ENCODE data around the gene ITGB4.

Gene ITGB4

GRCh38 chr17:75712446-75712845 is 8.8 kb upstream of the ITGB4 start:
- Mint-ChIP-seq H3K4me1 (ENCODE audit: low read depth) (no peaks in the 10 kb centered on the region), H3K4me3 (no peak overlapping the region), H3K9me3 (ENCODE audit: low read depth) (no peaks in the 10 kb centered on the region)

DNA sequence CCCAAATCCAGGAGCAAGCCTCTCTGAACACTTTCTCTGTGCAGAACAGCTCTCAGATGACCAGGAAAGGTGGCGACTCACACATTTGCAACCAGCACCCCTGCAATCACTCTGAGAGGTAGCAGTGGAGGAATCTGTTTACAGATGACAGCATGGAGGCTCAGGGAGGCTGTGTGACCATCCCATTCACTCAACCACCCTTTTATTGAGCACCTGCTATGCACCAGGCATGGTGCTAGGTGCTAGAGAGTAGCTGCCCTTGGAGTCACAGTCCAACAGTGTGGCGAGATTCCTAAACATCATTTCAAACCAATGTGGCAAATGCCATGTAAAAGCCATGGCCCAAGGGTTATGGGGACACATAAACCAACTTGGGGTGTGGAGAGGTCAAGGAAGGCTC is 1.5 kb upstream of the ITGB4 start:
- Mint-ChIP-seq H3K36me3 (no peaks in the 10 kb centered on the region), H3K4me3 (peak overlapping the region; percentile 85), H3K4me1 (ENCODE audit: low read depth) (peaks cover 4% of the 10 kb centered on the region)

More at GRCh38 chr17:75712446-75712845, 8.8 kb upstream of the ITGB4 start:
- Mint-ChIP-seq H3K27ac (no peak overlapping the region), H3K27me3 (peaks cover 2% of the 10 kb centered on the region), H3K36me3 (no peaks in the 10 kb centered on the region)

GRCh38 chr17:75721463-75722011 is 278 bp downstream of the ITGB4 start:
- Mint-ChIP-seq H3K9me3 (ENCODE audit: low read depth) (no peaks in the 10 kb centered on the region), H3K27me3 (no peaks in the 10 kb centered on the region), H3K27ac (no peak overlapping the region), H3K4me3 (peak overlapping the region; percentile 63), H3K36me3 (no peaks in the 10 kb centered on the region), H3K4me1 (ENCODE audit: low read depth) (peaks cover 4% of the 10 kb centered on the region)

More for the DNA sequence above, 1.5 kb upstream of the ITGB4 start:
- H3K27ac Mint-ChIP-seq = no peak overlapping the region
- no peaks in the 10 kb centered on the region for H3K9me3 Mint-ChIP-seq (ENCODE audit: low read depth)
- H3K27me3 Mint-ChIP-seq = peaks cover 2% of the 10 kb centered on the region

DNA sequence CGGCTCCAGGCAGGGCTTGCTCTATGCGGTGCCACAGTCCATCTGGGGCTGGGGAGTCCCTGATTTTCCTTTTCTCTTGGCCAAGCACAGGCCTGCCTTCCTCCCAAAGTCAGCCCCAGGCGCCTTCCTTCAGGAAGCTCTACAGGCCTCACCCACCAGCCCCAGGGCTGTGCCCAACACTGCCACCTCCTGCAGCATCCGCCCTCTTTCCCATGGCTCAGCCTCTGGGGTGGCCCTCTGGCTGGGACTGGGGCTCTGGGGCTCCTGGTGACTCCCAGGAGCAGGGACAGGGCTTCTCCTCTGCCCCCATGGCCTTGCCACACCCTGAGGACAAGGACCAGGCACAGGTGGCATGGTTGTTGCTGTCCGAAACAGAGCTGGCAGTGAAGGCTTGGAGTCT is 817 bp downstream of the ITGB4 start:
- H3K9me3 Mint-ChIP-seq (ENCODE audit: low read depth) = no peaks in the 10 kb centered on the region
- no peaks in the 10 kb centered on the region for H3K27me3 Mint-ChIP-seq
- H3K4me3 Mint-ChIP-seq = peak overlapping the region; percentile 63
- H3K36me3 Mint-ChIP-seq = no peaks in the 10 kb centered on the region
- no peak overlapping the region for H3K27ac Mint-ChIP-seq
- H3K4me1 Mint-ChIP-seq (ENCODE audit: low read depth) = peaks cover 4% of the 10 kb centered on the region

- Mint-ChIP-seq H3K9me3 (ENCODE audit: low read depth) (no peaks in the 10 kb centered on the region), H3K36me3 (no peaks in the 10 kb centered on the region), H3K27ac (no peak overlapping the region), H3K4me1 (ENCODE audit: low read depth) (peaks cover 4% of the 10 kb centered on the region), H3K27me3 (no peaks in the 10 kb centered on the region), H3K4me3 (no peak overlapping the region)
These were observed 1.4 kb downstream of the ITGB4 start for GRCh38 chr17:75722542-75723095.

- Mint-ChIP-seq H3K27ac (no peak overlapping the region), H3K4me3 (no peak overlapping the region), H3K4me1 (ENCODE audit: low read depth) (peaks cover 4% of the 10 kb centered on the region), H3K9me3 (ENCODE audit: low read depth) (no peaks in the 10 kb centered on the region), H3K27me3 (no peaks in the 10 kb centered on the region), H3K36me3 (no peaks in the 10 kb centered on the region)
These were observed 2.1 kb downstream of the ITGB4 start for GRCh38 chr17:75723171-75723930.

DNA sequence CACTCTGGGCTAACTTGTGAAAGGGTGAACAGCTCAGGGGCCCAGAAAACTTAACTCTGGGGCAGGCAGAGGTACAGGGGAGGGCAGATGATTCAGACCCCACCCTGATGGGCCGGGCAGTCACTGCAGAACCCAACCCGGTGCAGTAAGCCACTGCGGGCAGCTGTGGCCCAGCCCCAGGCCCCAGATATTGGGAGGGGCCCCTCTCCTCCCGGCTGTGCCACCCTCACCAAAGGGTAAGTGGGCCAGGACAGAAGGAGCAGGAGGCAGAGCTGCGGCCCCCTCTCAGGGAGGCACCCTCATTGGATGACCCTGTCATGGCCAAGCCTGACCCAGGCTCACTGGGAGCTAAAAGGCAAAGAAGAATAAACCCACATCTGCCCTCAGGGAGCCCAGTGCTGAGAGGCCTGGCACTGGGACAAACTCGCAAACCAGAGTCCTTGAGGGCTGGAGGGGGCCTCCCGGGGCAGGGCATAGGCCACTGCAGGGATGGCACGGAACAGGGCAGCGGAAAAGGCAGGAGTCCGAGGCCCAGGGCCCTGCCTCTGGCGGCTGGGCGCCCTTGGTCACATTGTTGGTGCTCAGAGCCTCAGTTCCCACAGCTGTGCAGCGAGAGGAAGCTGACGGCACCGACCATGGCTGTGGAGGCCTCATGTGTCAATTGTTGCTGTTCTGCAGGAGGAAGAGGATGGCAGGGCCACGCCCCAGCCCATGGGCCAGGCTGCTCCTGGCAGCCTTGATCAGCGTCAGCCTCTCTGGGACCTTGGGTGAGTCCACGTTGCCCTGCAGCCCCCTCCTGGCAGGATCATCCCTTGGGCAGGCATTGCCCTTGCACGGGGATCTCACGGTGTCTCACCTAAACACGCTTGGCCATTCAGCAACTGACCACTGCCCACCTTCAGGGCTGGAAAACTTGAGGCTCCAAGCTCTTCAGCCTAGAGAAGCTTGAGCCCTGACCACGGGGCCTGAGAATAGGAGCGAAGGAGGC is 3.1 kb downstream of the ITGB4 start:
- Mint-ChIP-seq H3K27me3 (no peaks in the 10 kb centered on the region), H3K27ac (no peak overlapping the region), H3K4me1 (ENCODE audit: low read depth) (peaks cover 4% of the 10 kb centered on the region), H3K36me3 (no peaks in the 10 kb centered on the region), H3K9me3 (ENCODE audit: low read depth) (no peaks in the 10 kb centered on the region), H3K4me3 (no peak overlapping the region)

GRCh38 chr17:75725504-75725903 is 4.2 kb downstream of the ITGB4 start:
- H3K4me1 Mint-ChIP-seq (ENCODE audit: low read depth) = peaks cover 2% of the 10 kb centered on the region
- H3K9me3 Mint-ChIP-seq (ENCODE audit: low read depth) = no peaks in the 10 kb centered on the region
- no peak overlapping the region for H3K27ac Mint-ChIP-seq
- H3K4me3 Mint-ChIP-seq = no peak overlapping the region
- H3K36me3 Mint-ChIP-seq = no peaks in the 10 kb centered on the region
- no peaks in the 10 kb centered on the region for H3K27me3 Mint-ChIP-seq

GRCh38 chr17:75727391-75727790 is 6.1 kb downstream of the ITGB4 start:
- Mint-ChIP-seq H3K27me3 (no peaks in the 10 kb centered on the region), H3K36me3 (no peaks in the 10 kb centered on the region), H3K4me1 (ENCODE audit: low read depth) (no peaks in the 10 kb centered on the region), H3K9me3 (ENCODE audit: low read depth) (no peaks in the 10 kb centered on the region), H3K4me3 (no peak overlapping the region), H3K27ac (no peak overlapping the region)

DNA sequence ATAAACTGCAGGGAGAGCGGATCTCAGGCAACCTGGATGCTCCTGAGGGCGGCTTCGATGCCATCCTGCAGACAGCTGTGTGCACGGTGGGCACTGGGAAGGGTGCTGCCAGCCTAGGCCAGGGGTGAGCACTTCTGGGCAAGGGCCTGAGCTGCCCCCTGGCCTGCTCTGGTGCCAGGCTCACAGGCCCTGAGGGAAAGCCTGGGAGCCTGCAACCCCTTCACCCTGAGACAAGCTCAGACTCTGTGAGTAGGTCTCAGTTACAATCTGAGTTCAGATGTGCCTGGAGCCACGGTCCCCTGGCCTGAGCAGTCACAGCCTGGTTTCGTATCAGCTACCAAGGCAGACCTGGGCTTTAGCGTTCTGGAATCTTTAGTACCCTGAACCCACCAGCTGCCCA is 8.1 kb downstream of the ITGB4 start:
- no peaks in the 10 kb centered on the region for H3K4me1 Mint-ChIP-seq (ENCODE audit: low read depth)
- no peaks in the 10 kb centered on the region for H3K27me3 Mint-ChIP-seq
- H3K9me3 Mint-ChIP-seq (ENCODE audit: low read depth) = no peaks in the 10 kb centered on the region
- no peak overlapping the region for H3K27ac Mint-ChIP-seq
- no peaks in the 10 kb centered on the region for H3K36me3 Mint-ChIP-seq
- no peak overlapping the region for H3K4me3 Mint-ChIP-seq

GRCh38 chr17:75730065-75730464 is 8.8 kb downstream of the ITGB4 start:
- Mint-ChIP-seq H3K9me3 (ENCODE audit: low read depth) (no peaks in the 10 kb centered on the region), H3K36me3 (no peaks in the 10 kb centered on the region), H3K4me1 (ENCODE audit: low read depth) (peaks cover 2% of the 10 kb centered on the region), H3K4me3 (no peak overlapping the region), H3K27me3 (no peaks in the 10 kb centered on the region), H3K27ac (no peak overlapping the region)

GRCh38 chr17:75731086-75731715 is 9.9 kb downstream of the ITGB4 start:
- Mint-ChIP-seq H3K4me3 (no peak overlapping the region), H3K4me1 (ENCODE audit: low read depth) (peaks cover 2% of the 10 kb centered on the region), H3K27me3 (no peaks in the 10 kb centered on the region), H3K27ac (no peak overlapping the region), H3K36me3 (no peaks in the 10 kb centered on the region), H3K9me3 (ENCODE audit: low read depth) (no peaks in the 10 kb centered on the region)

GRCh38 chr17:75731716-75732498 is 10.6 kb downstream of the ITGB4 start:
- Mint-ChIP-seq H3K4me1 (ENCODE audit: low read depth) (peaks cover 2% of the 10 kb centered on the region), H3K9me3 (ENCODE audit: low read depth) (no peaks in the 10 kb centered on the region), H3K36me3 (no peaks in the 10 kb centered on the region), H3K27me3 (no peaks in the 10 kb centered on the region), H3K4me3 (no peak overlapping the region), H3K27ac (no peak overlapping the region)

DNA sequence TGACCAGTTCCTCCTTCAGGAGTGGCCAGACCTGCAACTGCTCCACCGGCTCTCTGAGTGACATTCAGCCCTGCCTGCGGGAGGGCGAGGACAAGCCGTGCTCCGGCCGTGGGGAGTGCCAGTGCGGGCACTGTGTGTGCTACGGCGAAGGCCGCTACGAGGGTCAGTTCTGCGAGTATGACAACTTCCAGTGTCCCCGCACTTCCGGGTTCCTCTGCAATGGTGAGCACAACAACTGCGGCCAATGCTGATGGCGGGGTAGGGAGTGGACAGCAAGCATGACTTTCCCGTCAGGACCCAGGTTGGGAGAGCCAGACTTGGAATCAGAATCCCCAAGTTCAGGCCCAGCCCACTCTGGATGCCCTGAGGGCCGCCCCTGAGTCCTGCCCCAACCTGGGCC is 12.2 kb downstream of the ITGB4 start:
- Mint-ChIP-seq H3K4me1 (ENCODE audit: low read depth) (peaks cover 2% of the 10 kb centered on the region), H3K27me3 (no peaks in the 10 kb centered on the region), H3K9me3 (ENCODE audit: low read depth) (no peaks in the 10 kb centered on the region), H3K4me3 (no peak overlapping the region), H3K27ac (no peak overlapping the region), H3K36me3 (no peaks in the 10 kb centered on the region)

Data from activated naive CD8-positive, alpha-beta T cell (primary cell).